Activated CD4-positive, alpha-beta T cell treated with anti-CD3 and anti-CD28 coated beads for 1 hour (primary cell): ENCODE data around the gene CTXN2.

Source experiments
- DNase-seq: peaks from one replicate; pipeline ENCODE4 v3.0.0-alpha.2; 2020

Gene CTXN2

DNA sequence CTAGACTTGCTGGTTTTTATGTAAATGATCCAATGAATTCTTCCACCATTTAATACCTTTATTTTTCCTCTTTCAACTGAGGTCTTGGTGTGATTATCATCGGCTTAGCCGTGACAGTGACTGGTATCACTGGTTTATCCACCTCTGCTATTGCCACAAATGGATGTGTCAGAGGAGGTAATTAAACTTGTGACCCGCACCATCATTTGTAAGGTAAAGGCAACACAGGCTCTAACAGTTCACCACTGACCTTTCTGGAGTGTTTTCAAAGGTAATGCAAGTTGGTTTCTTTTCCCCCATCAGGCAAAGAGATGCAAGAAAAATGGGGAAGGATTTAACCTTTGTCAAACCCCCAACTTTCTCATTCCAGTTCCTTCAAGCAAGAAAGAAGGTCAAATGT is 34.3 kb downstream of the CTXN2 start:
- DNase-seq: no peak

DNA sequence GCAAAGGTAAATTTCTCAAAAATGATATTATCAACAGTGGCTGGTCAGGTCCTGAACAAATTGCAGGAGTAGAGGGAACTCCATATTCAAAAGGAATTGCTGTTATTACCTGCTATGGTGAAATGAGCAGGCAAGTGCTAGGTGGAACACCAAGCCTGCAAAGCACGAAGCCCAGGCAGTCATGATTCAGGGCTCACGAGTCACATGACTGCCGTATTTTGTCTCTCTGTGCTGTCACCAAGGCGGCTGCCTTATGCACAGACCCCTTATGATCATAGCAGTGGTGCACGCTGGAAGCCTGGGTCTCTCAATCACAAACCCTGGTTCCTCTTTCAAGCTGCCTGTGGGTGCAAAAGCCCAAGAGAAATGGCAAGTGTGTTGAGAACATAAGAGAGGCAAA is 39.0 kb downstream of the CTXN2 start:
- DNase-seq: no peak

DNA sequence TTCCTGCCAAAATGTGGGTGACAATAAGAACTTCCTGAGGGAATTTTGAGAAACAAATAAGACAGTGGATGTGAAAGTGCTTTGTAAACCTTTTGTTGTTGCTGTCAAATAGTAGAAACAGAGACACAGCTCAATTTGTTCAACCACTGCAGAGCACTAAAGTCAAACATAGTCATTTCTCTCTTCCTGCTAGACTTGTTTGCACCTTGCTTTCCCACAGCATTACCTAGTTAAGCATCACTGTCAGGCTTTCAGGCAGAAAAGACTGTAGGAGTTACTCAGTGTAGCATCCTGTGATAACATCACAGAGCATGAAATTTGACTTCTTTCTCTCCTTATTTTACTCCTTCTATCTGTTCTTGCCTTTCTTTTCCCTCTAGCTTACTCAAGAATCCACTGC is 41.8 kb downstream of the CTXN2 start:
- DNase-seq: no peak

DNA sequence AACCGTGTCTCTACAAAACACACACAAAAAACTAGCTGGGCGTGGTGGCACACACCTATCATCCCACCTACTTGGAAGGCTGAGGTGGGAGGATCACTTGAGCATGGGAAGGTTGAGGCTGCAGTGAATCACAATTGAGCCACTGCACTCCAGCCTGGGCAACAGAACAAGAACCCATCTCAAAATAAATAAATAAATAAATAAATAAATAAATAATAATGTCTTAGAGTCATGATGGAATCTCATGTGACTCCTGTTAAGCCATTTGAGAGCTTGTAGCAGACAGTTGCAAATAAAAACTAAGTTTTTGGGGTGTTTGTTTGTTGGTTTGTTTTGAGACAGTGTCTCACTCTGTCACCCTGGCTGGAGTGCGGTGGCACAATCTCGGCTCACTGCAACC is 47.9 kb downstream of the CTXN2 start:
- DNase-seq: no peak

DNA sequence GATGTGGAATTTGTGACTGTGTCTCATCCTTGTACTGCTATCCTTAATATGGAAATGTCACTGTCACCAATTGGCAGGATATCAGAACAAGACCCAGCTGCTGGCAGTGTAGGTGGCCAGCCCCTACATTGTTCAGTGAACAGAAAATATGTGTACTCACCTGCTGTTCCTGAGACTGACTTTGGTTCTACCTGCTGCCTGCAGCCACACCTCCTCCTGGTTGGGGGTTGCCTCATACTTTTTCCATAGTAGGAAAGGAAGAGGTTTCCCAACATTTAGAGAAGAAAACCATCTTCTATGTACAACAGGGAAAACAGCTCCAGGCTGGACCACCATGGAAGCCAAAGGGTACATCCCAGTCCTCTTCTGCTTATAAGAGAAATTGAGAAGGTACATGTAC is 50.5 kb downstream of the CTXN2 start:
- no peak for DNase-seq

DNA sequence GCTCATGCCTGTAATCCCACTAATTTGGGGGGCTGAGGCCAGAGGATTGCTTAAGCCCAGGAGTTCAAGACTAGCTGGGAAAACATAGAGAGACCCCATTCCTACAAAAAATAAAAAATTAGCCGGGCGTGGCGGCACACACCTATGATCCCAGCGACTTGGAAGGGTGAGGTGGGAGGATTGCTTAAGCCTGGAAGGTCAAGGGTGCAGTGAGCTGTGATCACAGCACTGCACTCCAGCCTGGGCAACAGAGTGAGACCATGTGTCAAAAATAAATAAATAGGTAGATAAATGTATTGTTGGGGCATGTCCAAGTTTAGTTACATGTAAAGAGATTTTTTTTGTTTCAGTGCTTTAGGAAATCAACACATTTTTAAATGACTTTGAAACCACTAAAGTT is 51.1 kb downstream of the CTXN2 start:
- DNase-seq: no peak

DNA sequence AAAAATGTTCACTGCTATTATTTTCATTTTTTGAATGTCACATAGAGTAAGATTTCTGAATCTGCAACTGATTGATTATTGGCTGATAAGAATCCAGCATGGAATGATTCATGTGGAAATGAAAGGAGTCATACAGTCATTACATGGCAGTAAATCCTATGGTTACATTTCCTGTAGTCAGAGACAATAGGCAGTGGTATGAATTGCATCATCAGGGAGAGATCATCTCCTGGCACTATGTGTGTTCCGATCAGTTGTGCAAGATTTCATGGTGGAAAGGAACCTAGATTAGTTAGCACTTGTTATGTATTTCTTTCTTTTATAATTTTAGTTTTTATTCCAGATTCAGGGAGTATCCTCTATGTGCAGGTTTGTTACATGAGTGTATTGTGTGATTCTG is 53.5 kb downstream of the CTXN2 start:
- DNase-seq: no peak

DNA sequence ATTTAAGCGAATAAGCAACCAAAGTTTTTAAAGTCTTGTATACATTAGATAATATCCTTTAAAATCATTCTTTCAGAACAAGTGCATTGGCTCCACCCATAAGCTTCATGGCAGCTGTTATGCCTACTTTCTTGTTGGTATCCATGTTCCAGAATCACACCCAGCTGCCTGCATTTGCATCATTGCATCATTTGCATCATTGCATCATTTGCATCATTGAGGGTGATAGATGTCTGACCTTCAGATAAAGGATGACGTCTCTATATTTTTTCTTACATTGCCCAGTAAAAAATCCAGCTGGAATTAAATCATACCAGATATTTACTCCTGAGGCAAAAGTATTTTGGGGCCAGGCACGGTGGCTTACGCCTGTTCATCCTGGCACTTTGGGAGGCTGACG is 56.9 kb downstream of the CTXN2 start:
- DNase-seq: no peak

DNA sequence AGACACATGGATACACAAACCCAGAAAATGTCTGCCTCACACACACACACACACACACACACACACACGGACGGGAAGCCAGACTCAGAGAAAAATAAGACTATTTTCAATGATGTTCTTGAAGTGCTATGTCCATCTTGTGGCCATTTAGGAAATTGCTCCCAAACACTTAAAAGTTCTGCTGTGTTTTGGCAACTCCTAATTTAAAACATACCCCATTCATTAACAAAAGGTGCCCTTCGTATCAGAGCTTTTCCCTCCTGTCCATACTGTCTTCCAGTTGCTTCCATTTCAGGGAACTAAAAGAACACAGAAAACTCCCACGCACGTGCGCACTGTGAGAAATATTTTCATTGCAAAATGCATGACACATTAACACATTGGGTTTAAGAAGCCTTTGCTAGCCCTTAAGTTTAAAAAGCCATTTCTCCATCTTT is 59.2 kb downstream of the CTXN2 start:
- DNase-seq: no peak

DNA sequence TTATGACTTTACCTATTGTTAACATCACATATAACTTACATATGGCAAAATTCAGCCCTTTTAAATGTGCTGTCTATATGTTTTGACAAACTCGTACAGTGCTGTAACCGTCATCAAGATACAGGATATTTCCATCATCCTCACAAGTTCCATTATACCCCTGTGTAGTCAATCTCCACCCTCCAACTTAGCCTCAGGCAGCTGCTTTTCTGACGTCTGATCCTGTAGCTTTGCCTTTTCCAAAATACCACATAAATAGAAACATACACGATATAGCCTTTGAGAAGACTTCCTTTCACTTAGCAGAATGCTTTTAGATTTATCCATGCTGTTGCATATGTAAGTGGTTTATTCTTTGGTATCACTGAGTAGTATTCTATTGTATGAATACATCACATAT is 61.7 kb downstream of the CTXN2 start:
- no peak for DNase-seq
